IPS-20b (cell line): Measurements from ENCODE around the gene NEIL3.
A peak's percentile ranks its signal among the peaks of the same experiment; 100 is the strongest.

Experiments used
- H3K27ac ChIP-seq: one replicate; pipeline ENCODE4 v1.5.1; 2013; ENCODE audit warnings: low read length
- H3K27me3 ChIP-seq: 2 replicates; pipeline ENCODE4 v1.6.1; 2013; ENCODE audit warnings: mild to moderate bottlenecking, low read length, inconsistent platforms; ENCODE audit not compliant: insufficient read depth
- H3K36me3 ChIP-seq: 2 replicates; pipeline ENCODE4 v1.6.1; 2013; ENCODE audit warnings: low read depth, mild to moderate bottlenecking, inconsistent platforms, low read length, moderate library complexity; ENCODE audit not compliant: insufficient read depth
- H3K4me1 ChIP-seq: 2 replicates; pipeline ENCODE4 v1.6.1; 2013; ENCODE audit warnings: mild to moderate bottlenecking, control low read depth, inconsistent platforms, low read length, moderate library complexity; ENCODE audit not compliant: insufficient read depth
- H3K4me3 ChIP-seq: 2 replicates; pipeline ENCODE4 v1.5.1; 2013; ENCODE audit warnings: mild to moderate bottlenecking, low read length, inconsistent platforms
- H3K9ac ChIP-seq: 2 replicates; pipeline ENCODE4 v1.6.1; 2013; ENCODE audit warnings: low read depth, mild to moderate bottlenecking, inconsistent platforms, low read length, moderate library complexity
- H3K9me3 ChIP-seq: 2 replicates; pipeline ENCODE4 v1.6.1; 2013; ENCODE audit warnings: mild to moderate bottlenecking, low read depth, low read length, inconsistent platforms; ENCODE audit not compliant: insufficient read depth

The NEIL3 gene, protein sequence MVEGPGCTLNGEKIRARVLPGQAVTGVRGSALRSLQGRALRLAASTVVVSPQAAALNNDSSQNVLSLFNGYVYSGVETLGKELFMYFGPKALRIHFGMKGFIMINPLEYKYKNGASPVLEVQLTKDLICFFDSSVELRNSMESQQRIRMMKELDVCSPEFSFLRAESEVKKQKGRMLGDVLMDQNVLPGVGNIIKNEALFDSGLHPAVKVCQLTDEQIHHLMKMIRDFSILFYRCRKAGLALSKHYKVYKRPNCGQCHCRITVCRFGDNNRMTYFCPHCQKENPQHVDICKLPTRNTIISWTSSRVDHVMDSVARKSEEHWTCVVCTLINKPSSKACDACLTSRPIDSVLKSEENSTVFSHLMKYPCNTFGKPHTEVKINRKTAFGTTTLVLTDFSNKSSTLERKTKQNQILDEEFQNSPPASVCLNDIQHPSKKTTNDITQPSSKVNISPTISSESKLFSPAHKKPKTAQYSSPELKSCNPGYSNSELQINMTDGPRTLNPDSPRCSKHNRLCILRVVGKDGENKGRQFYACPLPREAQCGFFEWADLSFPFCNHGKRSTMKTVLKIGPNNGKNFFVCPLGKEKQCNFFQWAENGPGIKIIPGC

DNA sequence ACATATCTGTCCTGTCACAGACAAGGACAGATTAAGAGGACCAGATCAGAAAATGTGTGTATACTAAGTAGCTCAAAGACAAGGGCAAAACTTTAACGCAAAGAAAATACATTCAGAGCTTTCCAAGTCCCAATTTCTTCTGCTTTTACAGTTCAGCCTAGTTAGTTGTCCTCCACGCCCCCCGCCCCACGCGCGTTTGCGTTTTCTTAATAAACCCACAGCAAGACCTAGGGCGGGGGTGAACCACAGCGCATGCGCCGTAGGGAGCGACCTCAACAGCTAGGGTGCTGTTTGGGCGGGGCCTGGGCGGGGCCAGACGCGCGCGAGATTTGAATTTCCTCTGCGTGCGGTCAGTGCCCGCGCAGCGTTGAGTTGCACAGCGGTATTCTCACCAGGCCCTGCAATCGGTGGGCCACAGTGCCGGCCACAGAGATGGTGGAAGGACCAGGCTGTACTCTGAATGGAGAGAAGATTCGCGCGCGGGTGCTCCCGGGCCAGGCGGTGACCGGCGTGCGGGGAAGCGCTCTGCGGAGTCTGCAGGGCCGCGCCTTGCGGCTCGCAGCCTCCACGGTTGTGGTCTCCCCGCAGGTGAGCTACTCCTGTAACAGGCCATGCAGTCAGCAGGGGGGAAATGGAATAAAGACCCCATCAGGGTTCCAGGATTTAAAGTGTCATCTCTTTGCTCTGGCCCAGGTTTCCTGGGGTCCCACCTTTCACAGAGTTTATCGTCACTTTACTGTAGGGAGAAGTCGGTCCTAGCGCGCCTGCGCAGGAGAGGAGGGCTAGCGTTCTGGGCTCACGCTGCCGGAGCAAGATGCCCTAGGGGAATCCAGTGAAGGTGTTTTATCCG lies at the start of gene NEIL3:
NEIL3 (plus strand) TSS at position 353 of the 850 bp plus-strand sequence; CDS start at position 433, 80 bp downstream.
- H3K4me1 ChIP-seq = peaks cover 7% of the 10 kb centered on the region; the same call in 1 of the 2 replicates
- H3K27me3 ChIP-seq = no peaks in the 10 kb centered on the region
- H3K27ac ChIP-seq = no peak within 1 kb of the TSS
- H3K4me3 ChIP-seq = peak within 1 kb of the TSS; percentile 93
- H3K9me3 ChIP-seq = no peaks in the 10 kb centered on the region
- H3K36me3 ChIP-seq = no peaks in the 10 kb centered on the region
- H3K9ac ChIP-seq = peak within 1 kb of the TSS; percentile 84

DNA sequence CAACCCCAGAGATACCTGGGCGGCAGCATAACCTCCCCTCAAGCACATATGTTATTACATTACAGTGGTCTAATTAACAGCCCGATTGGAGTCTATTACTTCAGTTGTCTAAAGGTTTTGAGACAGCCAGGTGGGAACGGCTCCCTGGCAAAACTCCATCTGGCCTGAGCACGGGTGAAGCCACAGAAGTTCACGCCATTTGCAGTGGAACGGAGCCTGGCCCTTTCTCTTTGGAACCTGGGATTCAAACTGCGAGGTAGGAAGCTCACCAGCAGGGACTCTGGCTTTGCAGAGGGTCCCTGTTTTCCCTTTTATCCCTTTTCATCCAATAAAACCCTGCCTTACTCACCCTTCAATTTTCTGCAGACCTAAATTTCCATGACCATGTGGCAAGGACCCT lies 45.9 kb upstream of the NEIL3 start:
- no peak overlapping the region for H3K9ac ChIP-seq
- no peak overlapping the region for H3K27ac ChIP-seq
- no peak overlapping the region for H3K4me3 ChIP-seq
- no peaks in the 10 kb centered on the region for H3K4me1 ChIP-seq
- H3K9me3 ChIP-seq = no peaks in the 10 kb centered on the region
- no peaks in the 10 kb centered on the region for H3K36me3 ChIP-seq
- H3K27me3 ChIP-seq = no peaks in the 10 kb centered on the region

DNA sequence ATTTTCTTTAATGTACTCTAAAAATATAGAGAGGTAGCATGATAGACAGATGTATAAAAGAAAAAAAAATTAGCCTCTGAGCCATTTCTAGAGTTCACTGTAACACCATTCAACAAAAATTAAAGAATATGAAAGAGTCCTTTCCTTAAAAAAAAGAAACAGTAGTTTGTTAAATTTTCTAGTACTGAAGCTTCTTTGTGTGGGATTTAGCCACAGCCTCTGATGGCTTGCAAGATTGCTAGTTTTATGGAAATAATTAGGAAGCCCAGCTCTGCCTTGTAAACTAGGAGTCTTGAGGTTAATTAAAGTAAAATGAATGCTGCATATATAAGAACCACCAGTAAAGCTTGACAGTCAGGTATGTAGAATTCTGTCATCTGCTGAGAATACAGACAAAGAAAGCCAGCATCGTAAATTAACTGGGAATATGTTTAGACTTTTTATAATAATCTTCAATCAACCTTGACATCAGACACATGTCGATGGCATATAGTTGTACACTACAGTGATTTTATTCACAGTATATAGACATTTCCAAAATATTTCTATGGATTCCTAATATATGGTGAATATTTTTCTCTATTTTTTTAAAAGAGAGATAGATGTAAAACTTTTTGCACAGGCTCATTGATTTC lies 44.8 kb upstream of the NEIL3 start:
- H3K9ac ChIP-seq = no peak overlapping the region
- no peaks in the 10 kb centered on the region for H3K4me1 ChIP-seq
- no peak overlapping the region for H3K27ac ChIP-seq
- no peaks in the 10 kb centered on the region for H3K27me3 ChIP-seq
- no peaks in the 10 kb centered on the region for H3K36me3 ChIP-seq
- H3K4me3 ChIP-seq = no peak overlapping the region
- H3K9me3 ChIP-seq = no peaks in the 10 kb centered on the region

DNA sequence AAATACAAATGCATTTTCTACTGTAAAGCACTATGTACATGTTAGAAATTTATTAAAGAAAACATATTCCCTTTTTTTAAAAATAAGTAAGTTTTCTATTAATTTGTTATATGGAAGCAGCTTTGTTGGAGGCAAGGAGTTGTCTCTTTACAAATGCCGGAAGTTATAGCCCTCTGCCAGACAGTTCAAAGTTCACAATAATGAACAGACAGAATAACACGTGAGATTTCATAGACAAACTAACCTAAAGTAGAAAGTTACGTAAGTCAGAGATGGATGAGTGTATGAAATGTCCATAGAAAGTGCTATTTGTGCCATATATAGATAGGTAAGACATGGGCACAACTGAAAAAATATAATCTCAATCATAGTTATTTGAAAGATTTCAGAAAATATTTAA lies 43.9 kb upstream of the NEIL3 start:
- Histone ChIP-seq H3K9ac (no peak overlapping the region), H3K27me3 (no peaks in the 10 kb centered on the region), H3K4me3 (no peak overlapping the region), H3K4me1 (no peaks in the 10 kb centered on the region), H3K27ac (no peak overlapping the region), H3K36me3 (no peaks in the 10 kb centered on the region), H3K9me3 (no peaks in the 10 kb centered on the region)

DNA sequence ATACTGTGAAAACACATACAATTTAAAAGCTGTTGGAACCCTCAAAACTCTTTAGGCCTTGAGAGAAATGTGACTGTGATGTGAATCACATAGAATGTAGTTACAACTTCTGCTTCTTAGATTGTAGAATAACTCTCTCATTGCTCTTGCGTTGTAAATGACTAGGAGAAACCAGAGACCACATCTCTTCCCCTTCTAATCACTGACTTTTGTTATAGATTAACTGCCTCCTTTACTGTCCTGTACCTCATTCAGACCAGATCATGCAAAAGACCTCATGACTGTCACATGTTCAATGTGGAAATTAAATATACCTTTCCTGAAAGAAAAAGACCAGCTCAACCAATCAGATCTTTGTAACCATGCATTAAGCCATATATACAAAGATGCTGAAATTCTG lies 43.2 kb upstream of the NEIL3 start:
- H3K27me3 ChIP-seq = no peaks in the 10 kb centered on the region
- no peaks in the 10 kb centered on the region for H3K9me3 ChIP-seq
- no peaks in the 10 kb centered on the region for H3K4me1 ChIP-seq
- no peak overlapping the region for H3K27ac ChIP-seq
- no peak overlapping the region for H3K9ac ChIP-seq
- no peak overlapping the region for H3K4me3 ChIP-seq
- no peaks in the 10 kb centered on the region for H3K36me3 ChIP-seq

DNA sequence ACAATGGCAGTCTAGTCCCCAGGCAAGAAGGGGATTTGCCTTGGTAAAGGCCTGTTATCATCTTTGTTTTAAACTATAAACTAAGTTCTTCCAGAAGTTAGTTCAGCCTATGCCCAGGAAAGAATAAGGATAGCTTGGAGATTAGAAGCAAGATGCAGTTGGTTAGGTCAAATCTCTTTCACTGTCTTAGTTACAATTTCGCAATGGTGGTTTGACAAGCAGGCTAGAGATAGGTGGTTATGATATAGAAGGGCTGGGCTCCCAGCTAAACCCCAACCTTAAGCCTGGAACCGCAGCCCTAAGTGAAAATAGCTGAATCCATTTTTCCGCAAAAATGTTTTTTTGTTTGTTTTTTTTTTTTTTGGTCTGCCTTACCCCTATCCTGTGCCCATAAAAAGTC lies 41.8 kb upstream of the NEIL3 start:
- Histone ChIP-seq H3K27me3 (no peaks in the 10 kb centered on the region), H3K9ac (no peak overlapping the region), H3K9me3 (no peaks in the 10 kb centered on the region), H3K27ac (no peak overlapping the region), H3K4me3 (no peak overlapping the region), H3K4me1 (no peaks in the 10 kb centered on the region; the same call in 1 of the 2 replicates), H3K36me3 (no peaks in the 10 kb centered on the region)

DNA sequence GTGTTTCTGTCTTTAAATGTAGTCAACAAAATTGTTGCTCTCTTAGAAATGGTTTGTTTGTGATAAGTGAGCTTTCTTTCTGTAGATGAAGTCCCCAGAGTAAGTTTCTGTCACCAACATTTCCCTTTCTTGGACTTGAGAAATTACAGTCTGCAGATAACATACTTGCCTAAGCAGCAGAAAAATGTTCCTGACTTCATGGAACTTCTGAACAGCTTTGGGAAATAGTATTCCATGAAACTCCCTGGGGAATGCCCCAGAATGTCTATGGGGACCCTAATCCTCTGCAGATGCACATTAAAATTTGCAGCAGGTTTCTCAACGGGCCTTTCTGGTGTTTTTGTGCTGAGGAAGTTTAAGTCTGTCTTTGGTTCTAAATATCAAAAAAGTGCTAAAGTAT lies 38.6 kb upstream of the NEIL3 start:
- Histone ChIP-seq H3K9me3 (no peaks in the 10 kb centered on the region), H3K27me3 (no peaks in the 10 kb centered on the region), H3K36me3 (no peaks in the 10 kb centered on the region), H3K4me1 (no peaks in the 10 kb centered on the region; the same call in 1 of the 2 replicates), H3K4me3 (no peak overlapping the region), H3K9ac (no peak overlapping the region), H3K27ac (no peak overlapping the region)

DNA sequence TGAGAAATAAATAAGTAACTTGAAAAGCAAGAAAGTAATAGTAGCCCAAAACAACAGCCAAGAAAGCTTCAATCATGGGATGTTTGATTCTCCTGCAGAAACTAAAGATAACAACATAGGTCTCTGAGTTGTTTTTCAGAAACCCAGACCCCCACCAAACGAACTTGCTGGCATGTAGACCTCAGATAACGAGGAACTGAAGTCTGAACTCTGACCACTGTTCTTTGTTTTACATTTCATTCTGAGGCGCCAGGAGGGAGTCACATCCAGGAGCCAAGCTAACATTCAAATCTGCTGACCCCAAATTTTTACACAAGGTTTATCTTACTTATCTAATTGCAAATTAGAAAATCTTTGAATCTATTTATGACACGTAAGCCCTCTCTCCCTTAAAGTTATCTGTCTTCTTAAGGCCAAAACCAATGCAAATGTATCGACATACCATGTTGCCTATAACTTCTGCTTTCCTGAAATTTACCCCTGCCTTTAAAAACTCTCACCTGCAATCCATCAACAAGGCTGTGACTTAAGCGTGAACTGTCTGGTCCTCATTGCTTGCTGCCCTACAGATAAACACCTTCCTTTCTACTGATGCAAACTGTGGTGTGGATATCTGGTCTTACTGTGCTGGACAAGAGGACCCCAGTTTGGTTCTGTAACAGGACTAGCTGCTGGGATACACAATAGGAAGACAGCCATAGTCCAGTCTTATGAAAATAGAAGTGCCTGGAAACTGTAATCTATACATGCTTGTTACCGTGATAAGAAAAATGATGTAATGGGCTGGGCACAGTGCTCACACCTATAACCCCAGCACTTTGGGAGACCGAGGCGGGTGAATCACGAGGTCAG lies 37.5 kb upstream of the NEIL3 start:
- H3K9ac ChIP-seq = no peak overlapping the region
- no peak overlapping the region for H3K4me3 ChIP-seq
- no peaks in the 10 kb centered on the region for H3K27me3 ChIP-seq
- H3K9me3 ChIP-seq = no peaks in the 10 kb centered on the region
- H3K27ac ChIP-seq = no peak overlapping the region
- no peaks in the 10 kb centered on the region; the same call in 1 of the 2 replicates for H3K4me1 ChIP-seq
- H3K36me3 ChIP-seq = no peaks in the 10 kb centered on the region

DNA sequence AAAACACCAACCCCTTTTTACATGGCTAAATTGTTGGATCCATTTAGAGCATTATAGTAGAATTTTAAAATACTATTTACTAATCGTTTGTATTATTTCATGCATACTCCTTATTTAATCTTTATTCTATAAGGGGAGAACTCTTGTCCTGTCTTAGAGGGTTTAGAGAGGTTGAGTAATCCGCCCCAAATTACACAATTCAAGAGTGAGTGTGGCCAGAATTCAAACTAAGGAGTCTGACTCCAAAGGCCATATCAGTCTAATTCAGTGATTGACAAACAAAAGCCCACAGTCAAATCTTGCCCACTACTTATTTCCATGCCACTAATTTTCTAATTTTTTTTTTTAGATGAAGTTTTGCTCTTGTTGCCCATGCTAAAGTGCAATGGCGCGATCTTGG lies 33.7 kb upstream of the NEIL3 start:
- H3K9ac ChIP-seq = no peak overlapping the region
- H3K4me1 ChIP-seq = no peaks in the 10 kb centered on the region; the same call in 1 of the 2 replicates
- no peaks in the 10 kb centered on the region for H3K36me3 ChIP-seq
- H3K4me3 ChIP-seq = no peak overlapping the region
- no peaks in the 10 kb centered on the region for H3K9me3 ChIP-seq
- H3K27me3 ChIP-seq = no peaks in the 10 kb centered on the region
- H3K27ac ChIP-seq = no peak overlapping the region

DNA sequence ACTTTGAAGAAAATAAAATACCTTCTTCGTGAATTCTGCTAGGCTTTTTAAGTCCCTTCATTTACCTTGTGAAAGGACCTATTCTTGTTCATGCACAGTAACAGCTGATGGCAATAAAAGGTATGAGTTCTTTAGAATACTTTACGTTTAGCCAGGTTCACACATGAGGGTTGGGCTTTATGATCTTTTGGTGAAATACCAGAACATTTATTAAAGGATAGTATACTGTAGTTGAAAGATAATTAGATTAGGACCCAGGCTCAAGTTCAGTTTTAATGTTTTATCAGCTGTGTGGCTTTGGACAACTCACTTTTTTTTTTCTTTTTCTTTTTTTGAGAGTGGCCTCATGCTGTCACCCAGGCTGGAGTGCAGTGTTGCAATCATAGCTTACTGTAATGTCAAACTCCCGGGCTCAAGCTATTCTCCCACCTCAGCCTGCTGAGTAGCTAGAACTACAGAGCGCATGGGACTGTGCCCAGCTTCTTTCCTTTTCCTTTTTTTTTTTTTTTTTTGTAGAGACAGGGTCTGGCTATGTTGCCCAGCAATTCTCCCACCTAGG lies 28.2 kb upstream of the NEIL3 start:
- H3K27me3 ChIP-seq = no peaks in the 10 kb centered on the region
- no peak overlapping the region for H3K4me3 ChIP-seq
- H3K9ac ChIP-seq = no peak overlapping the region
- H3K27ac ChIP-seq = no peak overlapping the region
- H3K4me1 ChIP-seq = no peaks in the 10 kb centered on the region
- no peaks in the 10 kb centered on the region for H3K36me3 ChIP-seq
- H3K9me3 ChIP-seq = no peaks in the 10 kb centered on the region
